Body of pancreas (tissue), 4 donors: ENCODE measurements around the gene BICRAL. TPM values are rescaled to one million over a fixed set of nuclear protein-coding genes. Genes with fewer than 3 reads are reported as not detected.
A peak's percentile ranks its signal among the peaks of the same experiment; 100 is the strongest.
"Not testable (repeated sequence)": the region's sequence is repeated elsewhere in the genome, so short reads cannot be mapped to it uniquely, and the experiment has no call there.

Source experiments
- ATAC-seq: fragments of 150-250 bp; one replicate; pipeline ENCODE4 v1.9.1; 2016
- DNase-seq, 4 donors: peaks; one replicate each; pipeline ENCODE4 v3.0.0-alpha.2; 2019
- H3K27ac ChIP-seq, 4 donors: fragments of 200-600 bp; sonication (generic); 1 replicate in 3 of 4; 2 replicates in 1 of 4; pipeline versions ENCODE4 v1.5.1 to v1.6.1; 2016 to 2019; ENCODE audit warnings: mild to moderate bottlenecking in 1 of 4, mixed read lengths in 1 of 4, moderate library complexity in 1 of 4
- H3K27me3 ChIP-seq, 2 donors: fragments of 200-600 bp; sonication (generic); one replicate each; pipeline ENCODE4 v1.6.0; 2016; ENCODE audit warnings: mild to moderate bottlenecking in 1 of 2
- H3K36me3 ChIP-seq, 2 donors: fragments of 200-600 bp; sonication (generic); replicated peaks in 1 of 2; 2 replicates each; pipeline ENCODE4 v1.5.1; 2016; ENCODE audit warnings: low read depth in 2 of 2; ENCODE audit not compliant: insufficient read depth in 1 of 2
- H3K4me1 ChIP-seq: fragments of 200-600 bp; sonication (generic); one replicate; pipeline ENCODE4 v1.6.0; 2016
- H3K4me3 ChIP-seq, 2 donors: fragments of 200-600 bp; sonication (generic); 1 replicate in 1 of 2; 2 replicates in 1 of 2; pipeline ENCODE4 v1.5.1; 2016 to 2019
- H3K9me3 ChIP-seq, 3 donors: fragments of 200-600 bp; sonication (generic); 1 replicate in 2 of 3; 2 replicates in 1 of 3; pipeline ENCODE4 v1.5.1; 2016
- CTCF ChIP-seq, 7 experiments: fragments of 450-650 bp in 4 of 7; fragments of 200-600 bp in 3 of 7; sonication (generic) in 3 of 7; IDR thresholded peaks; one replicate each; pipeline ENCODE4 v1.5.1; 2016 to 2019; ENCODE audit warnings: antibody characterized with exemption in 7 of 7
- POLR2A ChIP-seq, 3 donors: fragments of 450-650 bp; IDR thresholded peaks; one replicate each; pipeline ENCODE4 v1.6.1; 2016; ENCODE audit warnings: antibody characterized with exemption in 3 of 3, mild to moderate bottlenecking in 2 of 3
- WGBS, 2 donors: methylation state at CpG; one replicate each; pipeline ENCODE4 v1.1.5; 2017; 5-methylcytosine and 5-hydroxymethylcytosine counted together
- intact Hi-C: fragments of 100-400 bp; cut with DNase I; formaldehyde crosslinking; loops from one replicate; pipeline ENCODE4 v1.15.1; 2023
- total RNA-seq, 2 donors: library from RNA; depleted of rRNA; stranded (reverse); fragments of >200 nt; gene quantifications; one replicate each; pipeline ENCODE4 v1.1.0, GENCODE V29; 2016

The BICRAL gene
- total RNA-seq, 2 donors from 2014 or later = 6.9 to 8.6 TPM

GRCh38 chr6:42805297-42805861 lies 23.5 kb downstream of the BICRAL start:
- DNase-seq (peak in 2 of 4 donors; percentile 23 to 27), ATAC-seq (peak; percentile 30)
- Histone ChIP-seq H3K4me3 (no peak overlapping the region), H3K36me3 (no peaks in the 10 kb centered on the region), H3K27me3 (no peaks in the 10 kb centered on the region), H3K27ac (no peak overlapping the region), H3K9me3 (no peaks in the 10 kb centered on the region), H3K4me1 (peaks cover 13% of the 10 kb centered on the region)
- WGBS, 2 donors = 59 to 74% methylated on average over 7 of the region's 7 CpGs
- no peak for TF ChIP-seq POLR2A (IDR thresholded peaks at IDR 0.05)
- no peak for TF ChIP-seq CTCF (IDR thresholded peaks at IDR 0.05)
- intact Hi-C loops = no loop called here

GRCh38 chr6:42806359-42806758 lies 24.5 kb downstream of the BICRAL start:
- ATAC-seq, H3K27me3 ChIP-seq, H3K4me3 ChIP-seq, H3K9me3 ChIP-seq, intact Hi-C loops, H3K4me1 ChIP-seq, H3K36me3 ChIP-seq, H3K27ac ChIP-seq, DNase-seq: not testable (repeated sequence)
- WGBS, 2 donors = 94 to 98% methylated on average over 7 of the region's 7 CpGs

DNA sequence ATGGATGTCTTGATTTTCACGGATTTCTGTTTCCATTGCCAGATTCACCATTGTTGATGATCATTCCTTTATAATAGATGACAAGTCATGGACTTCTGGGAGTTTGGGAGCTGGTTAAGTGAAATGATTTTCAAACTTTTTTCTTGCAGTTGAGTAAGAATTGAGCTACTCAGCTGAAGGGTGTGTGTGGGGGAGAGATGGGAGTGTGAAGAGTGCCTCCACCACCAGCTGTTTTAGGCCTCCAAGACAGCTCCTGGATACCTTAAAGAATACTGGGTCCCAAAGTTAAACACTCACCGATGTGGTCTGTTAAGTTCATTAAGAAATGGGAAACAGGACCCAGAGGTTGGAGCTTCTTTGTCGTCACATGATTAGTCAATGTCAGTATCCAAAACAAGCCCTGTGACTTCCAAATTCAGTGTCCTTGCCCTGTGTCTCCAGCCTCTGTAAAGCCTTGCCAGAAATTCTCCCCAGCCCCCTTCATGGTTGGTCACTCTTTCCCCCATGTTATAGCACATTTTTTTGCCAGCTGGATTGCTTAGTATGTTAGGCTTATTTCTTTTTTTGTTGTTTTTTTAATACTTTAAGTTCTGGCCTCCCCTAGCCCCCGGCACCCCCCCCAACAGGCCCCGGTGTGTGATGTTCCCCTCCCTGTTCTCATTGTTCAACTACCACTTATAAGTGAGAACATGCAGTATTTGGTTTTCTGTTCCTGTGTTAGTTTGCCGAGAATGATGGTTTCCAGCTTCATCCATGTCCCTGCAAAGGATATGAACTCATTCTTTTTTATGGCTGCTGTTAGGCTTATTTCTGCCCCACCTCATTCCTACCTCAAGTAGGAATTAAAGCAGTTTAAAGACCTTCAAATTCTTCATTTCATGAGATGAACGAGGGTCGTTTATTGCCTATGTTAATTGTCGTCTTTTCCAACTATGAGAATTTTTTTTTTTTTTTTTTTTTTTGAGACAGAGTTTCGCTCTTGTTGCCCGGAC lies 26.9 kb downstream of the BICRAL start:
- Histone ChIP-seq H3K36me3 (no peaks in the 10 kb centered on the region), H3K4me3 (no peak overlapping the region), H3K9me3 (no peaks in the 10 kb centered on the region), H3K27me3 (no peaks in the 10 kb centered on the region), H3K27ac (no peak overlapping the region), H3K4me1 (peaks cover 6% of the 10 kb centered on the region)
- ATAC-seq = no peak
- intact Hi-C loops = no loop called here
- TF ChIP-seq POLR2A (IDR thresholded peaks at IDR 0.05) (no peak), CTCF (IDR thresholded peaks at IDR 0.05) (no peak)
- 79 to 84% methylated on average over 11 of the region's 11 CpGs for WGBS, 2 donors
- no peak for DNase-seq

DNA sequence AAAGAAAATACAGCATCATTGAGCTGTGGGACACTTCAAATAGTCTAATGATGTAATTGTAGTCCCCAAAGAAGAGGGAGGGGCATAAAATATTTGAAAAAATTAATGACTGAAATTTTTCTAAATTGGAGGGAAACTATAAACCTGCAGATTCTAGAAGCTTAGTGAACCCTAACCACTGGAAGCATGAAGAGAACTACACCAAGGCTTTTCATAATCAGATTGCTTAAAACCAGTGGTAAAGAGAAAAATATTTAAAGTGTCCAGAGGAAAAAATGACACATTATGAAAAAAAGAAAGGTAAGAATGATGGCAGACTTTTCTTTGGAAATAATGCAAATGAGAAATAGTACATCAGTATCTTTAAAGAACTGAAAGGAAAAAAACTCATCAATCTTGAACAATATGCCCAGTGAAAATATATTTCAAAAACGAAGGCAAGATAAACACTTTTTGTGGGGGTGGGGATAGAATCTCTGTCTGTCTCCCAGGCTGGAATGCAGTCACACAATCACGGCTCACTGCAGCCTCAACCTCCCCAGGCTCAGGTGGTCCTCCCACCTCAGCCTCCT lies 31.3 kb downstream of the BICRAL start:
- TF ChIP-seq POLR2A (IDR thresholded peaks at IDR 0.05) = no peak
- no peak for TF ChIP-seq CTCF (IDR thresholded peaks at IDR 0.05)
- H3K4me1 ChIP-seq = no peaks in the 10 kb centered on the region
- H3K9me3 ChIP-seq = no peaks in the 10 kb centered on the region
- no peak for DNase-seq
- H3K27ac ChIP-seq = no peak overlapping the region
- no peak for ATAC-seq
- H3K27me3 ChIP-seq = no peaks in the 10 kb centered on the region
- no peaks in the 10 kb centered on the region for H3K36me3 ChIP-seq
- WGBS, 2 donors = 71 to 72% methylated on average over 2 of the region's 2 CpGs
- H3K4me3 ChIP-seq = no peak overlapping the region
- intact Hi-C loops = no loop called here

DNA sequence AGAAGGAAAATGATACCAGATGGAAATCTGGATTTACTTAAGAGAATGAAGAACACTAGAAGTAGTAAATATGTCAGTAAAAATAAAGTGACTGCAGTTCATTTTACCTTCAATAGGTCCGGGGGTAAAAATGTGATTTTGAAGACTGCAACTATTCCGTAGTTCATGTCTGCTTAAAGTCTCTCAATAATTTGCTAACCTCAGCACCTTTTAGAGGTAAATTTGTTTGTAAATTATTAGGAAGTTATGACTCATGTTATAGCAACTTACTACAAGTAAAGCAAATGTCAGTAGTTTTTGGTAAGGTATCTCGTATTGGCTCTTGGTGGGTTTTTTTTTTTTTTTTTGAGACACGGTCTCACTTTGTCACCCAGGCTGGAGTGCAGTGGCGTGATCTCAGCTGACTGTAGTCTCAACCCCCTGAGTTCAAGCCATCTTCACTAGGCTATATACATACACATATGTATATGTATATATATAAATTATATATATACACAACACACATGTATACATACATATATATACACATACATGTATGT lies 32.1 kb downstream of the BICRAL start:
- Histone ChIP-seq H3K9me3 (no peaks in the 10 kb centered on the region), H3K4me1 (no peaks in the 10 kb centered on the region), H3K4me3 (no peak overlapping the region), H3K36me3 (no peaks in the 10 kb centered on the region), H3K27me3 (no peaks in the 10 kb centered on the region), H3K27ac (no peak overlapping the region)
- no peak for TF ChIP-seq POLR2A (IDR thresholded peaks at IDR 0.05)
- no peak for TF ChIP-seq CTCF (IDR thresholded peaks at IDR 0.05)
- DNase-seq (no peak), ATAC-seq (no peak)
- 91 to 93% methylated on average over 5 of the region's 5 CpGs for WGBS, 2 donors
- intact Hi-C loops = no loop called here

DNA sequence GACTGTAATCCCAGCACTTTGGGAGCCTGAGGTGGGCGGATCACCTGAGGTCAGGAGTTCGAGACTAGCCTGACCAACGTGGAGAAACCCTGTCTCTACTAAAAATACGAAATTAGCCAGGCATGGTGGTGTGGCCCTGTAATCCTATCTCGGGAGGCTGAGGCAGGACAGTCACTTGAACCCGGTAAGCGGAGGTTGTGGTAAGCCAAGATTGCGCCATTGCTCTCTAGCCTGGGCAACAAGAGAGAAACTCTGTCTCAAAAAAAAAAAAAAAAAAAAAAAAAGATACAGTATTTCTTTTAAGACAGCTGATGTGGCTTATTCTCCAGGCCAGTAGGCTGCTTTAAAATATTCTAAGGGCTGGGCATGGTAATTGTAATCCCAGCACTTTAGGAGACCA lies 33.9 kb downstream of the BICRAL start:
- intact Hi-C loops, H3K27ac ChIP-seq, H3K36me3 ChIP-seq, ATAC-seq, DNase-seq, H3K27me3 ChIP-seq, H3K4me1 ChIP-seq, H3K9me3 ChIP-seq, H3K4me3 ChIP-seq: not testable (repeated sequence)
- WGBS, 2 donors = 83 to 97% methylated on average over 8 of the region's 8 CpGs
